HepG2 (cell line): Measurements from ENCODE around the gene DNAJC4. TPM values are rescaled to one million over a fixed set of nuclear protein-coding genes. Genes with fewer than 3 reads are reported as not detected.

Experiments
- BHLHE40 ChIP-seq: IDR thresholded peaks from 2 replicates; pipeline ENCODE4 v1.6.1; 2011; ENCODE audit warnings: low read length, improper control_type of control experiment
- KAT7 ChIP-seq: IDR thresholded peaks from 2 replicates; pipeline ENCODE4 v1.6.1; 2018; ENCODE audit warnings: borderline replicate concordance, missing compliant biosample characterization
- KAT8 ChIP-seq: IDR thresholded peaks from 2 replicates; pipeline ENCODE4 v1.6.1; 2016; ENCODE audit warnings: missing genetic modification reagents, missing compliant biosample characterization
- NFE2 ChIP-seq: sonication (generic); formaldehyde crosslinking; IDR thresholded peaks from 2 replicates; pipeline ENCODE4 v1.4.0; 2020; ENCODE audit warnings: missing genetic modification reagents
- ZNF10 ChIP-seq: sonication (generic); formaldehyde crosslinking; IDR thresholded peaks from 2 replicates; pipeline ENCODE4 v1.4.0; 2020; ENCODE audit warnings: mild to moderate bottlenecking, low read depth, missing genetic modification reagents, borderline replicate concordance
- polyA plus RNA-seq, 8 experiments: library from polyadenylated mRNA; depleted of rRNA in 3 of 8; stranded (reverse) in 7 of 8; unstranded in 1 of 8; fragments of >200 nt; fragmentation: Illumina TruSeq in 4 of 8; extraction: Trizol in 4 of 8; gene quantifications; 2 replicates each; pipeline versions ENCODE4 v1.2.1 to v1.2.3, GENCODE V29; 2011 to 2016; ENCODE audit warnings: low read depth in 4 of 8, missing spikeins in 1 of 8, mixed read lengths in 1 of 8; ENCODE audit not compliant: insufficient read depth in 1 of 8
- total RNA-seq, 5 experiments: library from RNA; depleted of rRNA; stranded (reverse); fragments of >200 nt; fragmentation: Illumina TruSeq; extraction: Trizol; gene quantifications; 2 replicates each; pipeline ENCODE4 v1.2.3, GENCODE V29; 2016; ENCODE audit warnings: low read depth in 1 of 5
- TF ChIP-seq, protein P1 (sequence below): sonication (generic); formaldehyde crosslinking; IDR thresholded peaks from 2 replicates; pipeline ENCODE4 v1.4.0; 2020; ENCODE audit warnings: missing genetic modification reagents
- TF ChIP-seq, protein P2 (sequence below): sonication (generic); formaldehyde crosslinking; IDR thresholded peaks from 2 replicates; pipeline ENCODE4 v1.4.0; 2020; ENCODE audit warnings: mild to moderate bottlenecking, missing genetic modification reagents
- TF ChIP-seq, protein P3 (sequence below): IDR thresholded peaks from 2 replicates; pipeline ENCODE4 v1.6.1; 2016; ENCODE audit warnings: low read depth, missing genetic modification reagents, missing compliant biosample characterization
- TF ChIP-seq, protein P4 (sequence below): sonication (generic); formaldehyde crosslinking; IDR thresholded peaks from 2 replicates; pipeline ENCODE4 v1.8.0; 2023; ENCODE audit warnings: mild to moderate bottlenecking, missing genetic modification reagents

Gene DNAJC4
- total and polyA plus RNA-seq, 2 of the 13 experiments (the other 11 are each of a cell fraction or from before 2014, with no cell fraction given): 10.3 to 60.8 TPM

DNA sequence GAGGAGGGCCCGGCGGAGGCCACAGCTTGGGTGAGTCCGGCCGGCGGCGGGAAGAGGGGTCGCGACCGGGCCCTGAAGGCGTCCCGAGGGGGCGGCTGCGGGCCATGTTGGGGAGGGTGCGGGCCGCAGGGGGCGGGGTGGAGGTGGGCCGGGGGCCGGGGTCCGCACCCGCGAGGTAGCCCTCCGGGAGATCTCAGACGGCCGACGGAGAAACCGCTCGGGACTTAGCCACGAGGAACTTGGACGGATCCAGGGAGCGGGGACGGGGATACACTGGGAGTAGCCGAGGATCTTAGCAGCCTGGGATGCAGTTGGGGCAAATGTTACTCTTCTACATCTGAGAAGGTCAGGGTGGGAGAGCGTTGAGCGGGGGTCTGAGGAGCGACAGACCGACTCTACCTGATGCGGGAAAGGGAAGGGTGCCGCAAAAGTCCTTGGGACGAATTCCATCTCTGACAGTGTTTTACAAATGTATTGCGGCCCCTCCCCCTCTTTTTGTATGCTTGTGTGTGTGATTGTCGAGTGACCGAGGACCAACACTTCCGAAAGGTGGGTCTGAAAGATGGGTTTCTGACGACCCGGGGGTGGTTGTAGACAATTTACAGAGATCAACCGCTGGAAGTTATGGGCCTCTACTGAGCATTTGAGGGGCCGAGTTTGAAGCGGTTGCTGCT is 43.7 kb upstream of the DNAJC4 start (continued):
- TF ChIP-seq, protein P1, sequence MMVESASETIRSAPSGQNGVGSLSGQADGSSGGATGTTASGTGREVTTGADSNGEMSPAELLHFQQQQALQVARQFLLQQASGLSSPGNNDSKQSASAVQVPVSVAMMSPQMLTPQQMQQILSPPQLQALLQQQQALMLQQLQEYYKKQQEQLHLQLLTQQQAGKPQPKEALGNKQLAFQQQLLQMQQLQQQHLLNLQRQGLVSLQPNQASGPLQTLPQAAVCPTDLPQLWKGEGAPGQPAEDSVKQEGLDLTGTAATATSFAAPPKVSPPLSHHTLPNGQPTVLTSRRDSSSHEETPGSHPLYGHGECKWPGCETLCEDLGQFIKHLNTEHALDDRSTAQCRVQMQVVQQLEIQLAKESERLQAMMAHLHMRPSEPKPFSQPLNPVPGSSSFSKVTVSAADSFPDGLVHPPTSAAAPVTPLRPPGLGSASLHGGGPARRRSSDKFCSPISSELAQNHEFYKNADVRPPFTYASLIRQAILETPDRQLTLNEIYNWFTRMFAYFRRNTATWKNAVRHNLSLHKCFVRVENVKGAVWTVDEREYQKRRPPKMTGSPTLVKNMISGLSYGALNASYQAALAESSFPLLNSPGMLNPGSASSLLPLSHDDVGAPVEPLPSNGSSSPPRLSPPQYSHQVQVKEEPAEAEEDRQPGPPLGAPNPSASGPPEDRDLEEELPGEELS (CRISPR knock-in tag): no peak
- TF ChIP-seq, protein P2, sequence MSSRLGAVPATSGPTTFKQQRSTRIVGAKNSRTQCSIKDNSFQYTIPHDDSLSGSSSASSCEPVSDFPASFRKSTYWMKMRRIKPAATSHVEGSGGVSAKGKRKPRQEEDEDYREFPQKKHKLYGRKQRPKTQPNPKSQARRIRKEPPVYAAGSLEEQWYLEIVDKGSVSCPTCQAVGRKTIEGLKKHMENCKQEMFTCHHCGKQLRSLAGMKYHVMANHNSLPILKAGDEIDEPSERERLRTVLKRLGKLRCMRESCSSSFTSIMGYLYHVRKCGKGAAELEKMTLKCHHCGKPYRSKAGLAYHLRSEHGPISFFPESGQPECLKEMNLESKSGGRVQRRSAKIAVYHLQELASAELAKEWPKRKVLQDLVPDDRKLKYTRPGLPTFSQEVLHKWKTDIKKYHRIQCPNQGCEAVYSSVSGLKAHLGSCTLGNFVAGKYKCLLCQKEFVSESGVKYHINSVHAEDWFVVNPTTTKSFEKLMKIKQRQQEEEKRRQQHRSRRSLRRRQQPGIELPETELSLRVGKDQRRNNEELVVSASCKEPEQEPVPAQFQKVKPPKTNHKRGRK (CRISPR knock-in tag): no peak
- TF ChIP-seq, protein P3, sequence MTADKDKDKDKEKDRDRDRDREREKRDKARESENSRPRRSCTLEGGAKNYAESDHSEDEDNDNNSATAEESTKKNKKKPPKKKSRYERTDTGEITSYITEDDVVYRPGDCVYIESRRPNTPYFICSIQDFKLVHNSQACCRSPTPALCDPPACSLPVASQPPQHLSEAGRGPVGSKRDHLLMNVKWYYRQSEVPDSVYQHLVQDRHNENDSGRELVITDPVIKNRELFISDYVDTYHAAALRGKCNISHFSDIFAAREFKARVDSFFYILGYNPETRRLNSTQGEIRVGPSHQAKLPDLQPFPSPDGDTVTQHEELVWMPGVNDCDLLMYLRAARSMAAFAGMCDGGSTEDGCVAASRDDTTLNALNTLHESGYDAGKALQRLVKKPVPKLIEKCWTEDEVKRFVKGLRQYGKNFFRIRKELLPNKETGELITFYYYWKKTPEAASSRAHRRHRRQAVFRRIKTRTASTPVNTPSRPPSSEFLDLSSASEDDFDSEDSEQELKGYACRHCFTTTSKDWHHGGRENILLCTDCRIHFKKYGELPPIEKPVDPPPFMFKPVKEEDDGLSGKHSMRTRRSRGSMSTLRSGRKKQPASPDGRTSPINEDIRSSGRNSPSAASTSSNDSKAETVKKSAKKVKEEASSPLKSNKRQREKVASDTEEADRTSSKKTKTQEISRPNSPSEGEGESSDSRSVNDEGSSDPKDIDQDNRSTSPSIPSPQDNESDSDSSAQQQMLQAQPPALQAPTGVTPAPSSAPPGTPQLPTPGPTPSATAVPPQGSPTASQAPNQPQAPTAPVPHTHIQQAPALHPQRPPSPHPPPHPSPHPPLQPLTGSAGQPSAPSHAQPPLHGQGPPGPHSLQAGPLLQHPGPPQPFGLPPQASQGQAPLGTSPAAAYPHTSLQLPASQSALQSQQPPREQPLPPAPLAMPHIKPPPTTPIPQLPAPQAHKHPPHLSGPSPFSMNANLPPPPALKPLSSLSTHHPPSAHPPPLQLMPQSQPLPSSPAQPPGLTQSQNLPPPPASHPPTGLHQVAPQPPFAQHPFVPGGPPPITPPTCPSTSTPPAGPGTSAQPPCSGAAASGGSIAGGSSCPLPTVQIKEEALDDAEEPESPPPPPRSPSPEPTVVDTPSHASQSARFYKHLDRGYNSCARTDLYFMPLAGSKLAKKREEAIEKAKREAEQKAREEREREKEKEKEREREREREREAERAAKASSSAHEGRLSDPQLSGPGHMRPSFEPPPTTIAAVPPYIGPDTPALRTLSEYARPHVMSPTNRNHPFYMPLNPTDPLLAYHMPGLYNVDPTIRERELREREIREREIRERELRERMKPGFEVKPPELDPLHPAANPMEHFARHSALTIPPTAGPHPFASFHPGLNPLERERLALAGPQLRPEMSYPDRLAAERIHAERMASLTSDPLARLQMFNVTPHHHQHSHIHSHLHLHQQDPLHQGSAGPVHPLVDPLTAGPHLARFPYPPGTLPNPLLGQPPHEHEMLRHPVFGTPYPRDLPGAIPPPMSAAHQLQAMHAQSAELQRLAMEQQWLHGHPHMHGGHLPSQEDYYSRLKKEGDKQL: no peak
- TF ChIP-seq, protein P4, sequence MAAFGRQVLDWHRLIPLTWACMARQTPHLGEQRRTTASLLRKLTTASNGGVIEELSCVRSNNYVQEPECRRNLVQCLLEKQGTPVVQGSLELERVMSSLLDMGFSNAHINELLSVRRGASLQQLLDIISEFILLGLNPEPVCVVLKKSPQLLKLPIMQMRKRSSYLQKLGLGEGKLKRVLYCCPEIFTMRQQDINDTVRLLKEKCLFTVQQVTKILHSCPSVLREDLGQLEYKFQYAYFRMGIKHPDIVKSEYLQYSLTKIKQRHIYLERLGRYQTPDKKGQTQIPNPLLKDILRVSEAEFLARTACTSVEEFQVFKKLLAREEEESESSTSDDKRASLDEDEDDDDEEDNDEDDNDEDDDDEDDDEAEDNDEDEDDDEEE (CRISPR knock-in tag): 0 out of 2 replicates have a peak, but pooled peaks have one; percentile 17
- no peak for TF ChIP-seq KAT8 (CRISPR knock-in tag)
- TF ChIP-seq BHLHE40: no peak
- 0 out of 2 replicates have a peak, but pooled peaks have one; percentile 8 for TF ChIP-seq KAT7 (CRISPR knock-in tag)
- TF ChIP-seq NFE2: no peak
- no peak for TF ChIP-seq ZNF10 (CRISPR knock-in tag)
